Right lobe of liver (tissue), 4 donors: ENCODE data around the gene MYO1H.

ENCODE experiments used
- POLR2A ChIP-seq: fragments of 450-650 bp; IDR thresholded peaks from one replicate; pipeline ENCODE4 v1.6.1; 2017; ENCODE audit warnings: antibody characterized with exemption, mild to moderate bottlenecking
- TF ChIP-seq, protein P1 (sequence below), 4 donors: fragments of 200-600 bp in 3 of 4; fragments of 450-650 bp in 1 of 4; IDR thresholded peaks; one replicate each; pipeline versions ENCODE4 v1.5.1 to v1.8.0; 2016 to 2022; ENCODE audit warnings: antibody characterized with exemption in 4 of 4, mild to moderate bottlenecking in 2 of 4
- donor health status: DM: no; HTN: no; CAD: no.
- donor health status: DM: no; HTN: no; CAD: no.
- donor health status: DM: no; HTN: yes; CAD: no.

GRCh38 chr12:109336593-109336992 lies 11.1 kb upstream of the MYO1H start:
- TF ChIP-seq, protein P1, sequence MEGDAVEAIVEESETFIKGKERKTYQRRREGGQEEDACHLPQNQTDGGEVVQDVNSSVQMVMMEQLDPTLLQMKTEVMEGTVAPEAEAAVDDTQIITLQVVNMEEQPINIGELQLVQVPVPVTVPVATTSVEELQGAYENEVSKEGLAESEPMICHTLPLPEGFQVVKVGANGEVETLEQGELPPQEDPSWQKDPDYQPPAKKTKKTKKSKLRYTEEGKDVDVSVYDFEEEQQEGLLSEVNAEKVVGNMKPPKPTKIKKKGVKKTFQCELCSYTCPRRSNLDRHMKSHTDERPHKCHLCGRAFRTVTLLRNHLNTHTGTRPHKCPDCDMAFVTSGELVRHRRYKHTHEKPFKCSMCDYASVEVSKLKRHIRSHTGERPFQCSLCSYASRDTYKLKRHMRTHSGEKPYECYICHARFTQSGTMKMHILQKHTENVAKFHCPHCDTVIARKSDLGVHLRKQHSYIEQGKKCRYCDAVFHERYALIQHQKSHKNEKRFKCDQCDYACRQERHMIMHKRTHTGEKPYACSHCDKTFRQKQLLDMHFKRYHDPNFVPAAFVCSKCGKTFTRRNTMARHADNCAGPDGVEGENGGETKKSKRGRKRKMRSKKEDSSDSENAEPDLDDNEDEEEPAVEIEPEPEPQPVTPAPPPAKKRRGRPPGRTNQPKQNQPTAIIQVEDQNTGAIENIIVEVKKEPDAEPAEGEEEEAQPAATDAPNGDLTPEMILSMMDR (IDR thresholded peaks at IDR 0.05): no peak
- TF ChIP-seq POLR2A: no peak
